ENCODE data around the gene MMP17.
"Not testable (repeated sequence)": the region's sequence is repeated elsewhere in the genome, so short reads cannot be mapped to it uniquely, and the experiment has no call there.

MMP17 gene

DNA sequence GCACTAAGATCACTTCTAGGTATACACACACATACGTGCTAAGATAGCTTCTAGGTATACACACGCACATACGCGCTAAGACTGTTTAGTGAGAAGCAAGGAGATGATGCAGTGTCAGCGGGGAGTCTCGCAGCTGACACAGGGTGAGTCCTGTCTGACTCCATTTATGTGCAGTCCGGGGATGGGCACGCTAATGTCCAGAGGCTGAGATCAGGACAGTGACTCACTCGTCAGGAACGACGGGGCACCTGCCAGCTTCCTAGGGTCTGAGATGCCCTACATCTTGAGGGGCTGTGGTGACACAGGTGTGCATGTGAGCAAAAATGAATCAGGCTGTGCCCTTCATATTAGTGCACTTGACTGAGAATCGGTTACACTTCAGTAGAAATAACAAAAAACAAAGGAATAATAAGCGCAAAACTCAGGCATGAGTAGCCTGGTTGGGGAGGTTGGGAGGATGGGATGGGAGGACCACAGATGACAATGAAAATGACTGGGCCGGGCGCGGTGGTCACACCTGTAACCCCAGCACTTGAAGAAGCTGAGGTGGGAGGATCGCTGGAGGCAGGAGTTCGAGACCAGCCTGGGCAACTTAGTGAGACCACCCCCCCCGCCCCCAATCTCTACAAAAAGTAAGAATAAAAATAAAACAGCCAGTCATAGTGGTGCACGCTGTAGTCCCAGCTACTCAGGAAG lies 37.1 kb downstream of the MMP17 start:
- DNase-seq (ENCODE audit: low spot score) = no peak

GRCh38 chr12:131867471-131867870 lies 39.3 kb downstream of the MMP17 start:
- DNase-seq (ENCODE audit: low spot score) = no peak

- DNase-seq (ENCODE audit: low spot score) = no peak
These were observed 39.9 kb downstream of the MMP17 start for GRCh38 chr12:131867891-131868675.

GRCh38 chr12:131869871-131870418 lies 41.8 kb downstream of the MMP17 start:
- no peak for DNase-seq (ENCODE audit: low spot score)

DNA sequence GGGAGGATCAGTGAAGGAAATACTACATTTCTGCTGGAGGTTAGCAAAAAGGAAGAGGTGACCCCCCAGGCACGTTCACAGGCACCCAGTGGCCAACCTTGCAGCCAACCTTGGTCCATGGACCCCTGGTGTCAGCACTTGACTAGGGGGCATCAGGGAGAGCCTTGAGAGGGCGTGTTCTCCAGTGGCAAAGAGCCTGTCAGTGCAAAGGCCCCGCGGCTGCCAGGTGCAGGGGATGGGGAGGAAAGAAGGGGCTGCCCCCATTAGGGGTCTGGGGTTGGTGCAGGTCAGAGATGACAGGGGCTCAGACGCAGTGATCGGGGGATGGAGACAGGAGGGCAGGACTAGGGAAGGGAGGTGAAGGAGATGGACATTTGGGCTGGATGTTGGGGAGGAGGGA lies 43.5 kb downstream of the MMP17 start:
- no peak for DNase-seq (ENCODE audit: low spot score)

DNA sequence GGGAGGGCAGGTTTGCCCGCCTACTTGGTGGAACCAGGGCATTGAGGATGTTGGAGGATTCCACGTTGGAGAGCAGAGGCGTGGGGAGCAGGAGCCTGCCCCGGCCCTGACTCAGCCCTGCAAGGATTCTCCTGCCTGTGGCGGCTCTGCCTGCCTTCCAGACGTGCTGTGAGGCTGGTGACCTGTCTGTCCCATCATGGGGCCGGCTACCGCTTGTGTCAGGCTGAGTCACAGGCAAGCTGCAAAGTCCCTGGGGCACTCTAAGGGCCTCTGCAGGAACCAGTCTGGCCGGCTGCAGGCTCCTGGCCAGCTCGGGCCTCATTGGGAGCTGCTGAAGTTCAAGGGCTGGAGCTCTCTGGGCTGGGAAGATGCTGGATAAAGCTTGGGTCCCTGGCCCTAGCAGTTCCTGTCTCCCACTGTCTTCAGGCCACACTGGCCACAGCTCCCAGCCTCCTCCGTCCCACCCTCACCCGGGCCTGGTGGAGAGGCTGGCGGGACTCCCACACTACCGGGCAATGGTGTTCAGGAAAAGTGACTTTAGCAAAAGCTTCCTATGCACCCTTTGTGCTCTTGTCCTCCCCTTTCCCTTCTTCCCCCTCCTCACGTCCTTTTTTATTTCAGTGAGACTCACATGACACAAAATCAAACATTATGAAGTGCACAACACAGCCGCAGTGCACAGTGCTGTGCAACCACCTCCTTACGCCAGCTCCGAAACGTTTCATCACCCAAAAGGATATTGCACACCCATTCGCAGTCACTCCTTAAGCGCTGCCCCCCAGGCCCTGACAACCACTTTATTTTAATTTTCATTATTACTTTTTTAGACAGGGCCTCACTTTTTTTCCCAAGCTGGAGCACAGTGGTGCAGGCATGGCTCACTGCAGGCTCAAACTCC lies 44.2 kb downstream of the MMP17 start:
- DNase-seq (ENCODE audit: low spot score) = no peak

GRCh38 chr12:131873293-131873692 lies 45.1 kb downstream of the MMP17 start:
- no peak for DNase-seq (ENCODE audit: low spot score)

- DNase-seq (ENCODE audit: low spot score) = not testable (repeated sequence)
These were observed 46.8 kb downstream of the MMP17 start for GRCh38 chr12:131874972-131875371.

- DNase-seq (ENCODE audit: low spot score) = not testable (repeated sequence)
These were observed 49.0 kb downstream of the MMP17 start for GRCh38 chr12:131877216-131877615.

GRCh38 chr12:131878436-131878835 lies 50.2 kb downstream of the MMP17 start:
- not testable (repeated sequence) for DNase-seq (ENCODE audit: low spot score)

DNA sequence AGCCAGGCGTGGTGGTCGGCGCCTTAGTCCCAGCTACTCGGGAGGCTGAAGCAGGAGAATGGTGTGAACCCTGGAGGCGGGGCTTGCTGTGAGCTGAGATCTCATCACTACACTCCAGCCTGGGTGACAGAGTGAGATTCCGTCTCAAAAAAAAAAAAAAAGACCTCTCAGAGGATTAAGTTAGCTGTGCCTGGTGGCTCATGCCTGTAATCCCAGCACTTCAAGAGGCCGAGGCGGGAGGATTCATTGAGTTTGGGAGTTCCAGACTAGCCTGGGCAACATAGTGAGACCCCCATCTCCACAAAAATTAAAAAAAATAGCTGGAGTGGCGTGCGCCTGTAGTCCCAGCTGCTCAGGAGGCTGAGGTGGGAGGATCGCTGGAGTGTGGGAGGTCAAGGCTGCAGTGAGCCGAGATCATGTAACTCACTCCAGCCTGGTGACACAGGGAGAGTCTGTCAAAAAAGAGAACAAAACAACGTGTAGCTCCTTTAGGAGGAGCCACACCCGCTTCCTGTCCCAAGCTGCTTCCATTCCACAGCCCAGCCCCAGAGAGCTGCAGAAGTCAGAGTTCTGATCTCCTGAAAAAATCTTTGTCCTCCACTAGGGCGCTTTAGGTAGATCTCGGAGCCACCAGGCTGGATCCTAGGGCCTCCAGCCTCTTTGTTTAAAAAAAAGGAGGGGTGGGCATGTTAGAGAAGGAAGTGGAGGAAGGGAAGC lies 54.8 kb downstream of the MMP17 start:
- DNase-seq (ENCODE audit: low spot score) = no peak

- DNase-seq (ENCODE audit: low spot score) = no peak
These were observed 55.3 kb downstream of the MMP17 start for GRCh38 chr12:131883521-131883900.

DNA sequence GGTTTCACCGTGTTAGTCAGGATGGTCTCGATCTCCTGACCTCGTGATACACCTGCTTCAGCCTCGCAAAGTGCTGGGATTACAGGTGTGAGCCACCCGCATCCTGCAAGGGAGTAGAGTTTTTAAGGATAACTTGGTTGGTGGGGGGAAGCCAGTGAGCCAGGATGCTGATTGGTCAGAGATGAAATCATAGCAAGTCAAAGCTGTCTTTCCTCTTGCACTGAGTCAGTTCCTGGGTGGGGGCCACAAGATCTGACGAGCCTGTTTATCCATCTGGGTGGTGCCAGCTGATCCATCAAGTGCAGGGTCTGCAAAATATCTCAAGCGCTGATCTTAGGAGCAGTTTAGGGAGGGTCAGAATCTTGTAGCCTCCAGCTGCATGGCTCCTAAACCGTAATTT lies 56.9 kb downstream of the MMP17 start:
- not testable (repeated sequence) for DNase-seq (ENCODE audit: low spot score)

- no peak for DNase-seq (ENCODE audit: low spot score)
These were observed 57.4 kb downstream of the MMP17 start for GRCh38 chr12:131885543-131886057.

GRCh38 chr12:131891722-131892121 lies 63.5 kb downstream of the MMP17 start:
- not testable (repeated sequence) for DNase-seq (ENCODE audit: low spot score)

DNA sequence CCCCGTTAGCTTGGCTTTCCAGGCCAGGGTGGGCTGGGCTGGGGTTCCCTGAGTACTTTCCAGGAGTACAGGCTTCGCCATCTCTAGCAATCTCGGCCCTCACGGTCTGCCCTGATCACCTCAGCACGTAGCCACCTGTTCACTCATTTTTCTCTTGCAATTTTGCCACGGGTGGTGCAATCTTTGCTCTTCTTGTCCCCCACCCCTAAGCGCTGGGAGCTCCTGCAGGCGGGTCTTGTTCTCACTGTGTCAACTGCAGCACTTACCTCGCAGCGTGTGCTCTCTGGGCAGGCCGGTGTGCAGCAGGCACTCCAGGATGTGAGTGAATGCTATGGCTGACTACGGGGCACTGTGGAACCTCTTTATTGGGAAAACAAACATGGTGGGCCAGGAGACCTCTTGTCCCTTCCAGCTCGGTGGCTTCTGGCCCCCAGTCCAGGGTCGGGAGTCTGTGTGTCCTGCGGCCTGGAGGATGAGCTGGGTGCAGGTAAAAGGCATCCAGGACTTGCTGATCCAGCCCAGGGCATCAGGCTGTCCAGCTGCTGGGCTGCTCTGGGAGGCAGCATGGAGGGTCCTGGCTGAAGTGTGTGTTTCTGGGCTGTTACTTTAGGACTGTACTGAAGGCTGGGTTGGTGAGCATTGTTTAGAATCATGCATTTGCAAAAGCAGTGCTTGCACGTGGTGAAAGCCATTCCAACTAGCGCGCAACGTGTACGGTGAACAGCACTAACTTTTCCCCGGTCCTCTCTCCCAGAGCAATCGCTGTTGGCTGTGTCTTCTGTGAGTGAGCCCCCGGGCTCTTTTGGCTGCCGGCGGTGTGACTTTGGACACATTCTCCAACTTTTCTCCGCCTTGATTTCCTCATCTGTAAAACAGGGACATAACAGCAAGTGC lies 64.8 kb downstream of the MMP17 start:
- DNase-seq (ENCODE audit: low spot score) = no peak

DNA sequence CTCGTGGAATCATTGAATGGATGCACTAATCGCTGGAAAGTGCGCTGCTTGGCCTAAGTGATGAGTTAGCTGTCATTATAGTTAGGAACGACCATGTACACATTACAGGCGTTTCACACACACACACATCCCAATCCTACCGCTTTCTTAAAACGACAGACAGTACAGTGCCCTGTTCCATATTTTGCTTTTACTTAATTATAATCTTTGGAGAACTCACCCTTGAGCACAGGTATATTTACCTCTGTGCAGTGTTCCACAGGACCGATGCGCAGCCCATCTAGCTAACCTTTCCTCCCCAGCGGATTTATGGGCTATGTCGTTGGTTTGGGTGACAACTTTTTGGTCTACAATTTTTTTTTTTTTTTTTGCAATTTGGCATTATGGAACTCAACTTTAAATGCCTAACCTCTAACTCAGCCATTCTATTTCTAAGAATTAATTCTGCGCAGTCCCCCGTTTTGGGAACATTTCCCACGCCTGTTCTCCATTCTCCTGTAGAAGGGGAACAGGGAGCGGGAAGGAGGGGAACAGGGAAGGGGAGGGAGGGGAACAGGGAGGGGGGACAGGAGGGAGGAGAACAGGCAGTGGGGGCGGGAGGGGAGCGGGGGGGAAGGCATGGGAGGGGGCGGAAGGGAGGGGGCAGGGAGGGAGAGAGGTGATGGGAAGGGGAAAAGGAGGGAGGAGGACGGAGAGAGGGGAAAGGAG lies 65.6 kb downstream of the MMP17 start:
- DNase-seq (ENCODE audit: low spot score) = no peak

DNA sequence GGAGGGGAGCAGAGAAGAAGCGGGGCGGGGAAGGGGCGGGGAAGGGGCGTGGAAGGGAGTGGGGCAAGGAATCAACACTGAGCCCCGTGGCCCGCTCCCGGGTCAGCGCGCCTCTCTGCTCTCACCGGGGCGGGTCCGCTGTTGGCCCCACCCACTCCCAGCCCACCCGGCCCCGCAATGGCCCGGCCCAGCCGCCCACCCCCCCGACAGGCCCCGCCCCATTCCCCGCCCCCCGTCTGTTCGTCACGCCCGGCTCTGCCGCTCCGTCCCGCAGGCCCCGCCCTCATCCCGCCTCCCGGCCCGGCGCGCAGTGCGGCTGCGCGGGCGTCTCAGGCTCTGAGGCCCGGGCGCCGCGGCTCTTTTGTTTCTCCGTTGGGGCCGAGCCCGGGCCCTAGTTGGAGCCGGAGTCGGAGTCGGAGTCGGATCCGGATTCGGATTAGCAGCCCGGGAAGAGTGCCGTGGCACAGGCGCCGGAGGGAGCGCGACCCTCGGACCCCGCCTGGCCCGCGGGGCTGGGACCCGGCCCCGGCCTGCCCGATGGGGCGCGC lies 66.2 kb downstream of the MMP17 start, which contains the start of gene ULK1:
ULK1 (plus strand) TSS at position 310 of the 548 bp plus-strand sequence. CDS start 380 bp downstream, outside the sequence.
- DNase-seq (ENCODE audit: low spot score) = peak; percentile 100

DNA sequence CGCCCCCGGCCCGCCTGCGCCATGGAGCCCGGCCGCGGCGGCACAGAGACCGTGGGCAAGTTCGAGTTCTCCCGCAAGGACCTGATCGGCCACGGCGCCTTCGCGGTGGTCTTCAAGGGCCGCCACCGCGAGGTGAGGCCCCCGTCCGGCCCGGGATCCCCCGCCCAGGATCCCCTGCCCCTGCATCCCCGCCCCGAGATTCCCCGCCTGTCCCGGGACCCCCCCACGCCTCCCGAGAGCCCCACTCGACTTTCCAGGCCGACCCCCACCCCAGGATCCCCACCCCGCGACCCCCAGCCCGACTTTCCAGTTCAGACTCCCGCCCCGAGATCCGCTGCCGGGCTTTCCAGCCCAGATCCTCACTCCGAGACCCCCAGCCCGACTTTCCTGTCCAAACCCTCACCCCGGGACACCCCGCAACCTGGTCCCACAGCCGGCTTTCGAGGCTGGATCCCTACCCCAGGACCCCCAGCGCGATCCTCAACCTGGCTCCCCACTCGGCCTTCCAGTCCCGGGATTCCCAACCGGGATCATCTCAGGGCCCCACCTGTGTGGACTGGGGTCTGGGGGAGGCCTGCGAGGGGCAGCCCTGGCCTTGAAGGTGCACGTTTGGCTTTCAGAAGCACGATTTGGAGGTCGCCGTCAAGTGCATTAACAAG lies 66.9 kb downstream of the MMP17 start:
- DNase-seq (ENCODE audit: low spot score) = no peak

Data from germinal center (tissue), 1 donor.